ENCODE measurements around the gene EPOP. TPM values are rescaled to one million over a fixed set of nuclear protein-coding genes. Genes with fewer than 3 reads are reported as not detected.

Gene EPOP
- total RNA-seq, 1 experiment from 2014 or later, result 37.9 TPM

GRCh38 chr17:38676706-38677504 is 2.1 kb upstream of the EPOP start:
- peak overlapping the region; percentile 44 for H3K9ac ChIP-seq (ENCODE audit: low read length)
- H3K4me3 ChIP-seq (replicated peaks in 1 of 2; ENCODE audit: low read depth in 1 of 2, low read length in 2 of 2), result no peak overlapping the region
- no peaks in the 10 kb centered on the region for H3K27me3 ChIP-seq (ENCODE audit: insufficient read depth, low read length)
- RAD21 ChIA-PET (ENCODE audit: low non-redundant PET in 1 of 2, low total read pairs in 2 of 2, uncharacterized antibody in 2 of 2, unreplicated experiment in 2 of 2), result no interaction called here
- peak overlapping the region; percentile 45 for H3K4me2 ChIP-seq (ENCODE audit: low read length)
- no peaks in the 10 kb centered on the region for H4K20me1 ChIP-seq (ENCODE audit: insufficient read depth)
- no peaks in the 10 kb centered on the region for H3K9me3 ChIP-seq (ENCODE audit: control insufficient read depth in 1 of 2, insufficient read depth in 1 of 2, low read depth in 1 of 2, low read length in 2 of 2)
- ATAC-seq, result peak; percentile 67
- TF ChIP-seq CTCF (IDR thresholded peaks at IDR 0.05 in 2 of 3, conservative IDR thresholded peaks at IDR 0.05 in 1 of 3; ENCODE audit: borderline replicate concordance in 1 of 3, insufficient read depth in 1 of 3, low read depth in 2 of 3, low read length in 2 of 3) (peak; percentile 87 to 98 (median 92)), EZH2 (IDR thresholded peaks at IDR 0.05) (no peak), YY1 (IDR thresholded peaks at IDR 0.05; ENCODE audit: extremely low read depth, insufficient replicate concordance, low read depth, low read length) (peak; percentile 51), EGR1 (IDR thresholded peaks at IDR 0.05; ENCODE audit: low read depth) (0 out of 2 replicates have a peak, but pooled peaks have one; percentile 17), JUND (IDR thresholded peaks at IDR 0.05) (no peak), POLR2AphosphoS5 (IDR thresholded peaks at IDR 0.05; ENCODE audit: low read depth, low read length) (peak; percentile 28; the same call in 1 of the 2 replicates), MAX (IDR thresholded peaks at IDR 0.05) (peak; percentile 81), SIN3A (IDR thresholded peaks at IDR 0.05; ENCODE audit: low read depth) (no peak), CBX3 (IDR thresholded peaks at IDR 0.05; ENCODE audit: low read depth) (peak; percentile 65; the same call in 1 of the 2 replicates), RAD21 (IDR thresholded peaks at IDR 0.05; ENCODE audit: low read depth) (peak; percentile 96)
- no TSS peak for BruUV-seq (replicated peaks)
- H3K36me3 ChIP-seq (ENCODE audit: control insufficient read depth in 1 of 2, insufficient read depth in 2 of 2, low read length in 2 of 2), result no peaks in the 10 kb centered on the region
- CTCF ChIA-PET, result interaction anchor here (0.6 to 3.3 kb wide), 9 partner anchors 10 to 491 kb away, joined by 3 to 19 read pairs (median 4); no protein-coding TSS in a partner anchor
- peak; percentile 81 for DNase-seq (ENCODE audit: low read depth, low spot score)
- intact Hi-C loops (cut with micrococcal nuclease), result loop anchor here (1.0 to 5.0 kb wide), 2 partner anchors 58 to 75 kb away; partner anchors contain the start of gene PSMB3
- peak overlapping the region; percentile 76 for H2AFZ ChIP-seq (ENCODE audit: low read depth, low read length, poor library complexity, severe bottlenecking)
- peaks cover 19% of the 10 kb centered on the region; the same call in 1 of the 2 replicates for H3K79me2 ChIP-seq (ENCODE audit: insufficient read depth, low read length)
- H3K9me2 ChIP-seq (ENCODE audit: insufficient read depth), result no peaks in the 10 kb centered on the region
- peak overlapping the region; percentile 35 for H3K27ac ChIP-seq (ENCODE audit: low read depth, low read length)
- peaks cover 26 to 61% of the 10 kb centered on the region in 2 experiments for H3K4me1 ChIP-seq (ENCODE audit: control insufficient read depth in 1 of 2, insufficient read depth in 2 of 2, low read length in 2 of 2)
- POLR2A ChIA-PET, result interaction anchor here (1.0 to 1.7 kb wide), 4 partner anchors 26 to 117 kb away, joined by 3 to 4 read pairs (median 3); partner anchors contain the start of gene MLLT6
